ENCODE measurements around the gene DPEP2NB. TPM values are rescaled to one million over a fixed set of nuclear protein-coding genes. Genes with fewer than 3 reads are reported as not detected.

The DPEP2NB gene
- total and polyA plus RNA-seq, 2 donors (not counting 1 experiment from before 2014, with no cell fraction given), result not detected

DNA sequence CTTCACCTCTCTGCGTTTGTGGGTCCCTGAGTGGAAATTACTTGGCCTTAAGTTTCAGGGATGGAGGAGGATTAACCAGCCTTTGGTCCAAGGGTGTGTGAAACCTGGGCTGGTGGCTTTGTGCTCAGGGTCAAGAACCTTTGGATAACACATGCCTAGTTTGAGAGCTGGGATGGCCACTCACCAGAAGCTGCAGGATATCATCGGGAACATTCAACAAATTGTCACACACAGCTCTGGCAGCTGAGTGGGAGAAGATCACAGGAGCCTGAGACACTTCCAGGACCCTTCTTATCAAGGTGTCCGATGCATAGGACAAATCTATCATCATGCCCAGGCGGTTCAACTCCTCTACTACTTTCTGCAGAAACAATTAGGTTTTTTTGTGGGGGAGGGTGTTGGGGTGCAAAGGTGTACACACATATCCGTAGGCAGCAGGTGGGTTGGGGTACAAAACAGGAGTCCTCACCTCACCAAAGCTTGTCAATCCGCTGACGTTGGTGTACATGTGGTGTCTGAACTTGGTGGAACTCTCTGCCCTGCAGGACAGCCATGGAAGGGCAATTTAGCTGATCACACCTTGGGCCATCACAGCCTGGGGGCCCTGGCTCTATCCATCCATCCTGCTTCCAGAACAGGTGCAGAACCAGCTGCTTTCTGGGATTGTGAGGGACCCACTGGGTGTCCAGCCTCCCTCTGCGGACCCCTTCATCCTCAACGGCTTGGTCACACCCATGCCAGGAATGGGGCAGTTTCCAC is 38.1 kb downstream of the DPEP2NB start:
- H3K27me3 ChIP-seq (ENCODE audit: control insufficient read depth, insufficient read depth, low read length), result peaks cover 11% of the 10 kb centered on the region
- no peaks in the 10 kb centered on the region for H3K9me3 ChIP-seq (ENCODE audit: control insufficient read depth, insufficient read depth, low read depth, low read length)
- H4K20me1 ChIP-seq (ENCODE audit: control insufficient read depth, extremely low read depth, insufficient read depth, low read length), result no peaks in the 10 kb centered on the region
- no peak overlapping the region for H3K27ac ChIP-seq (ENCODE audit: insufficient read depth, low read length)
- TF ChIP-seq, protein P1, sequence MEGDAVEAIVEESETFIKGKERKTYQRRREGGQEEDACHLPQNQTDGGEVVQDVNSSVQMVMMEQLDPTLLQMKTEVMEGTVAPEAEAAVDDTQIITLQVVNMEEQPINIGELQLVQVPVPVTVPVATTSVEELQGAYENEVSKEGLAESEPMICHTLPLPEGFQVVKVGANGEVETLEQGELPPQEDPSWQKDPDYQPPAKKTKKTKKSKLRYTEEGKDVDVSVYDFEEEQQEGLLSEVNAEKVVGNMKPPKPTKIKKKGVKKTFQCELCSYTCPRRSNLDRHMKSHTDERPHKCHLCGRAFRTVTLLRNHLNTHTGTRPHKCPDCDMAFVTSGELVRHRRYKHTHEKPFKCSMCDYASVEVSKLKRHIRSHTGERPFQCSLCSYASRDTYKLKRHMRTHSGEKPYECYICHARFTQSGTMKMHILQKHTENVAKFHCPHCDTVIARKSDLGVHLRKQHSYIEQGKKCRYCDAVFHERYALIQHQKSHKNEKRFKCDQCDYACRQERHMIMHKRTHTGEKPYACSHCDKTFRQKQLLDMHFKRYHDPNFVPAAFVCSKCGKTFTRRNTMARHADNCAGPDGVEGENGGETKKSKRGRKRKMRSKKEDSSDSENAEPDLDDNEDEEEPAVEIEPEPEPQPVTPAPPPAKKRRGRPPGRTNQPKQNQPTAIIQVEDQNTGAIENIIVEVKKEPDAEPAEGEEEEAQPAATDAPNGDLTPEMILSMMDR (conservative IDR thresholded peaks at IDR 0.05 in 1 of 2, IDR thresholded peaks at IDR 0.05 in 1 of 2; ENCODE audit: low read depth in 1 of 2, low read length in 2 of 2), result no peak
- no peak for TF ChIP-seq EZH2 (IDR thresholded peaks at IDR 0.05; ENCODE audit: low read length, missing control alignments)
- H3K4me2 ChIP-seq (ENCODE audit: extremely low read depth, insufficient read depth, low read length), result no peak overlapping the region
- no peak overlapping the region for H3K9ac ChIP-seq (ENCODE audit: insufficient read depth, low read length)
- H3K4me1 ChIP-seq (ENCODE audit: control insufficient read depth, extremely low read depth, insufficient read depth, low read length), result no peaks in the 10 kb centered on the region
- no peaks in the 10 kb centered on the region for H3K79me2 ChIP-seq (ENCODE audit: control insufficient read depth, insufficient read depth, low read length)
- no peak overlapping the region for H2AFZ ChIP-seq (ENCODE audit: low read length)
- no peaks in the 10 kb centered on the region for H3K36me3 ChIP-seq (ENCODE audit: control insufficient read depth, insufficient read depth, low read length)
- no peak for DNase-seq (ENCODE audit: low read depth in 2 of 2)
- H3K4me3 ChIP-seq (replicated peaks in 1 of 4; ENCODE audit: control extremely low read depth in 1 of 4, insufficient read depth in 1 of 4, low read depth in 3 of 4, low read length in 4 of 4), result no peak overlapping the region

DNA sequence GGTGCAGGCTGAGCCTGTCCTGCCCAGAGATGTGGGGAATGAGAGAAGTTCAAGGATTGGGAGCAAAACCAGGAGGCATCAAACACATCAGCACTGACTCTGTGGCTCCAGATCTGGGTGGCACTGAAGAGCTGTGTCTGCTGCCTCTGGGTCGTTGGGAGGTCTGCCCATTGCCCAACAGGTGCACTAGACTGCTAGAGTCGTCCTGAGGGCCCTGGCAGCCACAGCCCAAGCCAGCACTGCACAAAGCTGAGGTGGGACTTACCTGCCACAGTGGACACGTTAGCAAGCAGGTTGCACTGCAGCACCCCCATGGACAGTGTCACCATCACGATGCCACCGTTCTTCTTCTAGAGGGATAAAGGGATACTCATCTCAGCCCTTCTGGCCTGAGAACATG is 38.7 kb downstream of the DPEP2NB start:
- no peak overlapping the region for H3K4me2 ChIP-seq (ENCODE audit: extremely low read depth, insufficient read depth, low read length)
- H3K27ac ChIP-seq (ENCODE audit: insufficient read depth, low read length), result no peak overlapping the region
- no peaks in the 10 kb centered on the region for H3K9me3 ChIP-seq (ENCODE audit: control insufficient read depth, insufficient read depth, low read depth, low read length)
- H3K4me3 ChIP-seq (replicated peaks in 1 of 4; ENCODE audit: control extremely low read depth in 1 of 4, insufficient read depth in 1 of 4, low read depth in 3 of 4, low read length in 4 of 4), result no peak overlapping the region
- DNase-seq (ENCODE audit: low read depth in 2 of 2), result no peak
- H2AFZ ChIP-seq (ENCODE audit: low read length), result no peak overlapping the region
- no peaks in the 10 kb centered on the region for H3K79me2 ChIP-seq (ENCODE audit: control insufficient read depth, insufficient read depth, low read length)
- H3K9ac ChIP-seq (ENCODE audit: insufficient read depth, low read length), result no peak overlapping the region
- TF ChIP-seq, protein P1 (conservative IDR thresholded peaks at IDR 0.05 in 1 of 2, IDR thresholded peaks at IDR 0.05 in 1 of 2; ENCODE audit: low read depth in 1 of 2, low read length in 2 of 2), result no peak
- no peak for TF ChIP-seq EZH2 (IDR thresholded peaks at IDR 0.05; ENCODE audit: low read length, missing control alignments)
- H3K4me1 ChIP-seq (ENCODE audit: control insufficient read depth, extremely low read depth, insufficient read depth, low read length), result no peaks in the 10 kb centered on the region
- H3K27me3 ChIP-seq (ENCODE audit: control insufficient read depth, insufficient read depth, low read length), result peaks cover 11% of the 10 kb centered on the region
- H3K36me3 ChIP-seq (ENCODE audit: control insufficient read depth, insufficient read depth, low read length), result no peaks in the 10 kb centered on the region
- H4K20me1 ChIP-seq (ENCODE audit: control insufficient read depth, extremely low read depth, insufficient read depth, low read length), result no peaks in the 10 kb centered on the region

DNA sequence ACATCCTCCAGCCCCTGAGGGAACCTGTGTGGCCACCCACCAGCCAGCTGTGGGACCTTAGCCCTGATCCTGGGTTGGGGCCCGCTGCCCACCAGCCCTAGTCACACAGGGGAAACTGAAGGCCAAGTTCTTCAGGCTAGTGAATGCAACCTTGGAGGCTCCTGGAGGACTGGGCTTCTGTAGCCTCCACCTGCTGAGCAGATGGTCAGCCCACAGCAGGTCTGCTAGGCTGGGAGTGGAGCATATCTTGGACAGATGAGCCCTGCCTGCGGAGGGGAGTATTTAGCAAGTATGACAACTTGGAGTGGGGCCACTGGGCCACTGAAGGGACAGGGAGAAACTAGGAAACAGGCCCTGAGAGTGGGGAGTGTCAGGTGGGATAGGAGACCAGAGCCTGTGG is 39.5 kb downstream of the DPEP2NB start:
- Histone ChIP-seq H3K4me3 (replicated peaks in 1 of 4; ENCODE audit: control extremely low read depth in 1 of 4, insufficient read depth in 1 of 4, low read depth in 3 of 4, low read length in 4 of 4) (no peak overlapping the region), H3K4me2 (ENCODE audit: extremely low read depth, insufficient read depth, low read length) (no peak overlapping the region), H3K27me3 (ENCODE audit: control insufficient read depth, insufficient read depth, low read length) (peaks cover 11% of the 10 kb centered on the region), H3K36me3 (ENCODE audit: control insufficient read depth, insufficient read depth, low read length) (no peaks in the 10 kb centered on the region), H3K9ac (ENCODE audit: insufficient read depth, low read length) (no peak overlapping the region), H3K79me2 (ENCODE audit: control insufficient read depth, insufficient read depth, low read length) (no peaks in the 10 kb centered on the region), H3K27ac (ENCODE audit: insufficient read depth, low read length) (no peak overlapping the region), H4K20me1 (ENCODE audit: control insufficient read depth, extremely low read depth, insufficient read depth, low read length) (no peaks in the 10 kb centered on the region), H3K9me3 (ENCODE audit: control insufficient read depth, insufficient read depth, low read depth, low read length) (no peaks in the 10 kb centered on the region), H2AFZ (ENCODE audit: low read length) (no peak overlapping the region), H3K4me1 (ENCODE audit: control insufficient read depth, extremely low read depth, insufficient read depth, low read length) (no peaks in the 10 kb centered on the region)
- DNase-seq (ENCODE audit: low read depth in 2 of 2), result no peak
- TF ChIP-seq, protein P1 (conservative IDR thresholded peaks at IDR 0.05 in 1 of 2, IDR thresholded peaks at IDR 0.05 in 1 of 2; ENCODE audit: low read depth in 1 of 2, low read length in 2 of 2), result no peak
- no peak for TF ChIP-seq EZH2 (IDR thresholded peaks at IDR 0.05; ENCODE audit: low read length, missing control alignments)
